NK-92 treated with Interleukin-12 subunit alpha and Interleukin-12 subunit beta, amount 100 ng/mL, for 24 hours (cell line): ENCODE data around the gene EHBP1.

Experiments used
- DNase-seq: peaks from one replicate; lab custom pipeline; 2025; lab: John Stamatoyannopoulos, UW

The EHBP1 gene

DNA sequence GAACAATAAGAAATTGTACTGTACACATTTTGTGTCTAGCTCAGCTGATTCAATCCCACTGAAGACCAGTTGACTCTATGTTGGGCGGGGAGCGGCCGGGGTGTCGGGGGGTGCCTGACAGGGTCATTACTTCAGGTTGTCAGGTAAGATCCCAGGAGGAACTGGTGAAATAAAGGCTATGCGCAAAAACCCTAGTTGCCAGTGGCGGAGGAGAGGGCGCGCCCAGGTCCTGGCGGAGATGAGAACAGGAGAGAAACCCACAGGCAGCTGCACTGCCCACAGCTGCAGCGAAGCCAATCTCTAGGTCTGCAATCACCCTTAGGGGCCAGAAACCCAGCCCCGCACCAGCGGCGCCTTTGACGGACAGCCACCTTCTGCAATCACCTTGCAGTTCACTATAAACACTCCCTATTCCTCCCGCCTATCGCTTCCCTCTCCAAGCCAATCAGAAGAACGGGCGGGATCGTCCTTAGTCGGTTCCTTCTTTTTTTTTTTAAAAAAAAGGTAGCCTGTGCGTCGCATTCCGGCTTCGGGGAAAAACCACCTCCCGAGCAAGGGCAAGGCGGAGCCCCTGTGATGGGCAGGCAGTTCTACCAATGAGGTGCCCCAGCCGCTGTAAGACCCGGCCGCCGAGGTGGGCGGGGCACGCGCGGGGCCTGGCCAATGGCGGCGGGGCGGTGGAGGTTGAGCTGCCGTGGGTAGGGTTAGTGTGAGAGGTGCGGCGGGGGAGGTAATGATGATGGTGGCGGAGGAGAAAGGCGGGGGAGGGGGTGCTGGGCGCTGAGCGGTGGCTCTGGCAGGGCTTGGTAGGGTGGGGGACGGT, at the start of gene EHBP1:
Gene EHBP1, plus strand, starts transcription at position 707 of the 823 bp plus-strand sequence. CDS start 1,479 bp downstream, outside the sequence.
- peak; percentile 86 for DNase-seq

GRCh38 chr2:62657783-62658182, 47.7 kb upstream of the EHBP1 start:
- DNase-seq, result no peak

DNA sequence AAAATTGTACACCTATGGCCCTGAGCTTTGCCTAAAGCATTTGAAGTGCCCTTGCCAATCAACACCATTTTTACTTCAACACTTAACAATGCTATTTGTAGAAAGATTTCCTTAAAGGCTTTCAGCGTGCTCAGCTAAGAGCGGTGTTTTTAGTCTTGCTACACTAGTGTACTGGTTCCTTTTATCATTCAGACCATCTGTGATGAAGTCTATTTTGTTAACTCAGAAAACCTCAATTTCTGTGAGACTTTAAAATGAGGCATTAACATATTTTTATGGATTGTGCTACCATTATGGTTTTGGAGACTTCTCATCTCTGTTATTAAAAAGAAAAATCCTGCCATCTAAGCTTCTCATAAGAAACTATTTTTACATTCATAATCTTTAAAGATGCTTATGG, 46.6 kb upstream of the EHBP1 start:
- no peak for DNase-seq

- DNase-seq, result no peak
These were observed 45.4 kb upstream of the EHBP1 start for GRCh38 chr2:62660087-62660486.

DNA sequence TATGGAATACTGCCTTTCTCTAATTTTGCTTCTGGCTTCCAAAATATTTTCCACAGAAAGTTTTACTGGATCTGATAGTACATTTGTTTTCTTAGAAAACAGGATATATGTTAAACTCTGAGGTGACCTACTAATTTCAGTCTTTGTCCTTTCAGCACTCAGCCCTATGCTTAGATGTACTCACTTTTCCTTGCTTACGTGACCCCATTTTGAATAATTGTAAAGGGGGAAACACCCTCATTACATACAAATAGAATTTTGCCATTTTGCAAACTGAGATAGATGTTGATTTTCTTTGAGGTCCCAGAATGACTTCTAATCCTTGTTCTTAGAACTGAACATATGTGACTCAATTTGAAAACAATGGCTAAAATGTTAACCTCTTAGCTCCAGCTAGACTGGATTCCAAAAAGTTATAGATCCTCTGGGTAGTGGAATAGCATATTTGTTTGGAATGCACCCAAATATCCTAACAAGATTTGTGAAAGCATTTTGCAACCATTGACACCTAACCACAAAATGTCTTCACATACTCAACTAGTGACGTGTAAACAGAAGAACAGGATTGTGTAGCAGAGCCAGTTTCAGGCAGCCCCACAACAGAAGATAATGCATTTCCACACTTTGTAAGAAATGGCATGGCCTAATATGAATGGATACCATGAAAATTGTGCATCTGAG, 44.8 kb upstream of the EHBP1 start:
- DNase-seq, result no peak

DNA sequence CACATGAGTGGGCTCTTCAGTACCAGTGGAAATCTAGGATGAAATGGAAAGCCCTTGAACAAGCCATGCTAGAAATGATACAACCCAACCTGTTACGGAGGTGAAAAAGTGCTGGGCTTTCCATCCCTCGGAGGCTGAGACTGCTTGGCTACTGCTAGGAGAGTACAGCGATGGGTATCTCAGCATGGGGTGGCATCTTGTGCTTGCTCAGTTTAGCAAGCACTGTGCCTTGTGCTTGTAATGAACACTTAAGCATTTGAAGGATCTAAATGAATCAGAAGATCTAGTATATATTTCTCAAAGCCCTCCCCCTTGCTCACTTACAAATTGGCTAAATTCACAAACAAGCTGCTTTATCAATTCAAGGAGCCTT, 44.3 kb upstream of the EHBP1 start:
- DNase-seq, result no peak

DNA sequence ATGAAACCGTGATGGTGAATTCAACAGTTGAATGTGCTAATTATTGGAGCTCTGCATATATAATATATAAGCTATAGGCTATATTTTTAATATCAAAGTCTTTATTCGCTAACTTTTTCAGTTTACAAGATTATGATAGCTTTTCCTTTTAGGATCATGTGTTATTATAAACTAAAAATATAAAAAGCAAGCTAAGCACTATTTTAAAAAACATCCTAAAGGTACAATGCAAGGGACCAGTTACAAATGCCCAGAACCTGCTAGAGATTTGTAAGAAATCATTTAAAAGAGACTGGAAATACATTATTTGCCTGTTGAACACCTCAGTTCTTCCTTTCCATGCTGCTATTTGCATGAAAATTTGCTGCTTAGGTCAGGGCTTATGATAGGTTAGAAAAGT, 43.4 kb upstream of the EHBP1 start:
- DNase-seq, result no peak

DNA sequence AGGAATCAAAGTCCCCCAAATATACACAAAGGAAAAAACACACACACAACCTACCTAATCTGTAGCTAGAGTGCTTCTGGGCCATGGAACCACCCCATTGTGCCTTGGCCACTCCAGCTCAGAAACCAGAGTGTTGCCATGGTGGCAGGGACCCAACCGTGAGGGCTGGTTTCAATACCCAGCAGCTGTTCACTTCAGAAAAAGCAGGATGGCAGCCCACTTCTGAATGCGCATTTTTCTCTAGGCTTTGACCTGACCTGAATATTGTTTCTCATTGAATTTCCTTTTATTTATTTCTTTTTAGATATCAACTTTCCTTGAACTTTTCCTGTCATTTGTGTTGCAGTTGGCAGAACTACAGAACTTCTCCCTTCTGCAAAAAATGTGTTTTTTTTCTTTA, 43.0 kb upstream of the EHBP1 start:
- DNase-seq, result no peak

GRCh38 chr2:62663411-62663810, 42.1 kb upstream of the EHBP1 start:
- DNase-seq, result no peak

GRCh38 chr2:62663920-62664795, 41.4 kb upstream of the EHBP1 start:
- DNase-seq, result no peak

GRCh38 chr2:62665446-62665845, 40.1 kb upstream of the EHBP1 start:
- DNase-seq, result no peak

GRCh38 chr2:62669180-62669579, 36.3 kb upstream of the EHBP1 start:
- DNase-seq, result no peak

DNA sequence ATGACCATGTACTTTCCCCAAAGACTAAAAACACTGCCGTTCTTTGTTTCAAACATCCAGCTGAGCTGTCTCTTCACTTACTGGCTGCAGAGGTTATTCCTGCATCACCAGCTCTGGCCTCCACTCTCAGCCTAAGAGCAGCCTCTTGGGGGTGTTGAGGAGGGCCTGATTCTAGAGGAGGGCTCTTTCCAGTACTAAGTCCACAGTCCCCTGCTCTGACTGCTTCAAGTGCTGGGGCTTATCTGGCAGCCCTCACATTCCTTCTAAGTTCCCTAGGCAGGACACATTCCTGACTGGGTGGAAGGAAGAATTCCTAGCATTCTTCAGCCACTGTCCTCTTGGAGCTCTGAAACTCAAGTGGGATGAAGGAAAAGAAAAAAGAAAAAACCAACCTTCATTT, 32.9 kb upstream of the EHBP1 start:
- DNase-seq, result no peak

DNA sequence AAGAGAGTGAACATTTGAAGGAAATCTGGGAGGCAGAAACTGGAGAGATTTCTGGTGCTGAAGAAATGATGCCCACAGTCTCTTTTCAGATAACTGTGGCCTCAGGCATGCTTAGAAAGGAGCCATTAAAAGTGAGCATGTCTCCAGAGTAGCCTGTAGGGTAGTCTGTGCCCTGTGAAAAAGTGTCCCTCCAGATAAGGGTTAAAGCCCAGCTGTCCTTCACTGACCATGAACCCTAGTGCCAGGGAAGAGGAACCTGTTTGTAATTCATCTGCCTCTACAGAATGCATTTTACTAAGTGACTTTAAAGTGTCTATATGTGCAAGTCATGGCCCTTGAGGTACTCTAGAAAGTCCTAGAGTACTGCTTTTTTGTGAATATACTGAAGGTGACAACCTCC, 30.5 kb upstream of the EHBP1 start:
- no peak for DNase-seq

- no peak for DNase-seq
These were observed 20.3 kb upstream of the EHBP1 start for GRCh38 chr2:62685256-62685655.

GRCh38 chr2:62686012-62686685, 19.4 kb upstream of the EHBP1 start:
- no peak for DNase-seq

DNA sequence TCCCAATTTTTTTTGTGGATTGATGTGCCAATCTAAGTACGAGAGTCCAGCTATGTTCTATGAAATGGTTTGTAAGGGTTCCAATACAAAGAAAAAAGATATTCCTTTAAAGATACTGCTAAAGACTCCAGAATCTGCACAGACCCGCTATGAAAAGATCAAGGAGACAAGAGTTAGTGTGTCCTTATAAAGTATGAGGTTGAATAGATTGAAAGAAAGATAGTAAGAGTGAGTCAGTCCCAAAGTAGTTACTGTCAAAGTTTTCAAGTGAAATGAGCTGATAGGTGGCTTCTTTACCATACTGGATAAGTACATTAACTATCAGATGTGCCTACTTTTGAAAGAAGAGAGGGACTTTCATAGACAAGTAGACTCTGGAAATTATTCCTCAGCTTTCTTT, 17.9 kb upstream of the EHBP1 start:
- DNase-seq, result no peak

DNA sequence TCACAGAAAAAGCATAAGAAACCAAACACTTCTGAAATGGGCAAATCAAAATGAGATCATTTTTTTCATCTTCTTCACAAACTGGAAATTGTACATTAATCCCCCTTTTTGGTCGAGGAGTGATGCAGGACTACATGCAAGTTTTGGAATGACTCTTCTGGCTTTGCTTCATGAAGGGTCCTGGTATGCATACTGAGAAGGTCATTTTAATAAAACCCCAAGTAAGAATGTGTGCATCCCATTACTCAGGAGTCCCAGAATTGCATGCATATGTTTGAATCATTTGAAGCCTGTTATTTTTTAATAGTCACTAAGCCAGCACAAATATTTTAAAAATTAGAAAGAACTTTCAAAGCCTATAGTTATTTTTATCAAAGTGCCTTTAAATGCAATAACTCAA, 16.7 kb upstream of the EHBP1 start:
- no peak for DNase-seq

GRCh38 chr2:62691186-62691585, 14.3 kb upstream of the EHBP1 start:
- no peak for DNase-seq

GRCh38 chr2:62692225-62692624, 13.3 kb upstream of the EHBP1 start:
- no peak for DNase-seq

GRCh38 chr2:62698653-62699052, 6.9 kb upstream of the EHBP1 start:
- DNase-seq, result no peak

DNA sequence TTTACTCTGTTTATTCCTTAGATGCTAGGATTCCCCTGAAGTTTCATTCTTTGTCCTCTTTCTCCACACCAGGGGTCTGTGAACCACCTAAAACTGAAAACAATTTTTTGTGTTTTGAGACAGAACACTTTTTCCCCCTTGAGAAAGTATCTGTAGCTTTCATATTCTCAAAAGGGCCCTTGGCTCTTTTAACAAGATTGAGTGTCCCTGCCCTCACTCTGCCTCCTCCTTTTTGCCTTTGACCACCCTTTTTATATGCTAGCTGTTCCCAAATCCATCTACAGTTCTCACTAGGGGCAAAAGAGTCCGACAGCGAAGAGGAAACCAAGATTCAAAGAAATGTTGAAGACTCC, 883 bp upstream of the EHBP1 start:
- no peak for DNase-seq
